Neural cell (in vitro differentiated cells): Measurements from ENCODE around the gene MSH2. TPM values are rescaled to one million over a fixed set of nuclear protein-coding genes. Genes with fewer than 3 reads are reported as not detected.

Experiments used
- H2AFZ ChIP-seq: fragments of 200-600, 300-800 bp; sonication (generic), shearing (Covaris generic); 2 replicates; pipeline ENCODE4 v1.6.0; 2014; ENCODE audit warnings: low read depth, mild to moderate bottlenecking, antibody characterized with exemption, low read length, moderate library complexity
- H3F3A ChIP-seq: fragments of 200-600 bp; shearing (Covaris generic); 2 replicates; pipeline ENCODE4 v1.6.1; 2016; ENCODE audit warnings: mild to moderate bottlenecking, moderate library complexity, mixed read lengths, antibody characterized with exemption, low read length; ENCODE audit not compliant: insufficient read depth, poor library complexity, severe bottlenecking
- H3K27ac ChIP-seq: fragments of 200-600, 300-800 bp; sonication (generic), shearing (Covaris generic); 2 replicates; pipeline ENCODE4 v1.5.1; 2014; ENCODE audit warnings: mild to moderate bottlenecking, low read length, moderate library complexity
- H3K27me3 ChIP-seq: fragments of 300-800, 200-600 bp; sonication (generic), shearing (Covaris generic); 2 replicates; pipeline ENCODE4 v1.6.0; 2014; ENCODE audit warnings: mild to moderate bottlenecking, low read depth, low read length, moderate library complexity; ENCODE audit not compliant: insufficient read depth
- H3K36me3 ChIP-seq: fragments of 300-800, 200-600 bp; sonication (generic), shearing (Covaris generic); 2 replicates; pipeline ENCODE4 v1.5.1; 2014; ENCODE audit warnings: mild to moderate bottlenecking, antibody characterized with exemption, low read length, moderate library complexity; ENCODE audit not compliant: insufficient read depth
- H3K4me2 ChIP-seq: fragments of 300-800, 200-600 bp; sonication (generic), shearing (Covaris generic); 2 replicates; pipeline ENCODE4 v1.6.0; 2014; ENCODE audit warnings: mild to moderate bottlenecking, low read length
- H3K4me3 ChIP-seq: fragments of 300-800, 200-600 bp; sonication (generic), shearing (Covaris generic); 2 replicates; pipeline ENCODE4 v1.5.1; 2014; ENCODE audit warnings: mild to moderate bottlenecking, low read length, moderate library complexity
- H3K79me2 ChIP-seq: fragments of 200-600 bp; shearing (Covaris generic); replicated peaks from 2 replicates; pipeline ENCODE4 v1.6.0; 2014; ENCODE audit warnings: mild to moderate bottlenecking, low read length, moderate library complexity; ENCODE audit not compliant: insufficient read depth
- H3K9ac ChIP-seq: fragments of 300-800, 200-600 bp; sonication (generic), shearing (Covaris generic); 2 replicates; pipeline ENCODE4 v1.6.1; 2016; ENCODE audit warnings: mild to moderate bottlenecking, low read length, mixed read lengths
- H3K9me2 ChIP-seq: fragments of 200-600 bp; shearing (Covaris generic); 2 replicates; pipeline ENCODE4 v1.6.1; 2016; ENCODE audit warnings: mild to moderate bottlenecking, low read length, mixed read lengths; ENCODE audit not compliant: insufficient read depth
- H3K9me3 ChIP-seq: fragments of 200-600, 300-800 bp; sonication (generic), shearing (Covaris generic); 2 replicates; pipeline ENCODE4 v1.6.1; 2016; ENCODE audit warnings: mild to moderate bottlenecking, mixed run types, low read length, moderate library complexity, mixed read lengths
- H4K20me1 ChIP-seq: fragments of 200-600 bp; shearing (Covaris generic); 2 replicates; pipeline ENCODE4 v1.6.1; 2016; ENCODE audit warnings: mild to moderate bottlenecking, mixed run types; ENCODE audit not compliant: insufficient read depth
- CTCF ChIP-seq: fragments of 450-650 bp; IDR thresholded peaks from 2 replicates; pipeline ENCODE4 v1.5.1; 2014; ENCODE audit warnings: antibody characterized with exemption, mild to moderate bottlenecking, moderate library complexity; ENCODE audit not compliant: poor library complexity, severe bottlenecking
- EP300 ChIP-seq: fragments of 450-650 bp; conservative IDR thresholded peaks from 2 replicates; pipeline ENCODE4 v1.6.1; 2014; ENCODE audit warnings: antibody characterized with exemption, mild to moderate bottlenecking, moderate library complexity; ENCODE audit not compliant: poor library complexity, severe bottlenecking
- EZH2 ChIP-seq: fragments of 200-600, 300-800 bp; shearing (Covaris generic), sonication (generic); IDR thresholded peaks from 2 replicates; pipeline ENCODE4 v1.6.1; 2014; ENCODE audit warnings: antibody characterized with exemption, low read length, borderline replicate concordance, mild to moderate bottlenecking; ENCODE audit not compliant: insufficient read depth, poor library complexity, severe bottlenecking
- MXI1 ChIP-seq: fragments of 450-650 bp; conservative IDR thresholded peaks from 2 replicates; pipeline ENCODE4 v1.6.1; 2014; ENCODE audit warnings: antibody characterized with exemption, mild to moderate bottlenecking; ENCODE audit not compliant: poor library complexity, severe bottlenecking
- POLR2AphosphoS5 ChIP-seq: IDR thresholded peaks from 2 replicates; pipeline ENCODE4 v1.6.1; 2012
- RAD21 ChIP-seq: fragments of 450-650 bp; conservative IDR thresholded peaks from 2 replicates; pipeline ENCODE4 v1.6.1; 2014; ENCODE audit warnings: antibody characterized with exemption, mild to moderate bottlenecking, moderate library complexity
- REST ChIP-seq: IDR thresholded peaks from 2 replicates; pipeline ENCODE4 v1.6.1; 2012; ENCODE audit warnings: borderline replicate concordance
- SMC3 ChIP-seq: fragments of 450-650 bp; conservative IDR thresholded peaks from 2 replicates; pipeline ENCODE4 v1.6.1; 2014; ENCODE audit warnings: antibody characterized with exemption, mild to moderate bottlenecking, moderate library complexity; ENCODE audit not compliant: poor library complexity
- TAF1 ChIP-seq: IDR thresholded peaks from 2 replicates; pipeline ENCODE4 v1.6.1; 2012; ENCODE audit warnings: low read depth
- polyA plus RNA-seq: library from polyadenylated mRNA; depleted of rRNA; stranded (reverse); fragments of >200 nt; gene quantifications from 2 replicates; pipeline ENCODE4 v1.2.3, GENCODE V29; 2014

MSH2 gene
- polyA plus RNA-seq, 1 donor from 2014 or later = 105 TPM

- Histone ChIP-seq H3K36me3 (no peaks in the 10 kb centered on the region), H3F3A (no peaks in the 10 kb centered on the region), H3K9me3 (no peaks in the 10 kb centered on the region), H3K27ac (no peak overlapping the region), H3K79me2 (no peaks in the 10 kb centered on the region), H2AFZ (no peak overlapping the region), H3K4me2 (no peak overlapping the region), H3K9ac (no peak overlapping the region), H4K20me1 (no peaks in the 10 kb centered on the region), H3K9me2 (no peaks in the 10 kb centered on the region), H3K4me3 (no peak overlapping the region), H3K27me3 (no peaks in the 10 kb centered on the region)
- TF ChIP-seq RAD21 = no peak
- TF ChIP-seq SMC3 = no peak
- TF ChIP-seq EZH2 = no peak
- TF ChIP-seq TAF1 = no peak
- TF ChIP-seq EP300 = no peak
- no peak for TF ChIP-seq REST
- no peak for TF ChIP-seq CTCF
- no peak for TF ChIP-seq MXI1
- TF ChIP-seq POLR2AphosphoS5 = no peak
Observed at GRCh38 chr2:47528455-47528854, 125.5 kb downstream of the MSH2 start.

- Histone ChIP-seq H3K79me2 (no peaks in the 10 kb centered on the region), H3K4me3 (no peak overlapping the region), H3K36me3 (no peaks in the 10 kb centered on the region), H3K9me2 (no peaks in the 10 kb centered on the region), H4K20me1 (no peaks in the 10 kb centered on the region), H3K4me2 (no peak overlapping the region), H3K9ac (no peak overlapping the region), H3K27ac (no peak overlapping the region), H3F3A (no peaks in the 10 kb centered on the region), H2AFZ (no peak overlapping the region), H3K9me3 (no peaks in the 10 kb centered on the region), H3K27me3 (no peaks in the 10 kb centered on the region)
- no peak for TF ChIP-seq CTCF
- TF ChIP-seq REST = no peak
- TF ChIP-seq POLR2AphosphoS5 = no peak
- TF ChIP-seq EZH2 = no peak
- no peak for TF ChIP-seq EP300
- TF ChIP-seq RAD21 = no peak
- TF ChIP-seq SMC3 = no peak
- TF ChIP-seq TAF1 = no peak
- TF ChIP-seq MXI1 = no peak
Observed at GRCh38 chr2:47528874-47529273, 125.9 kb downstream of the MSH2 start.
